HepG2 (cell line): ENCODE results near the gene SDHD. TPM values are rescaled to one million over a fixed set of nuclear protein-coding genes. Genes with fewer than 3 reads are reported as not detected.
A peak's percentile ranks its signal among the peaks of the same experiment; 100 is the strongest.

Experiments used
- ARID3A ChIP-seq: IDR thresholded peaks from 2 replicates; pipeline ENCODE4 v1.6.1; 2012; ENCODE audit warnings: low read depth, low read length, improper control_type of control experiment
- ELF1 ChIP-seq: sonication (generic); formaldehyde crosslinking; IDR thresholded peaks from 2 replicates; pipeline ENCODE4 v1.4.0; 2020; ENCODE audit warnings: missing genetic modification reagents
- FIP1L1 ChIP-seq: fragments of 200-400 bp; formaldehyde crosslinking; IDR thresholded peaks from 2 replicates; pipeline ENCODE4 v1.6.1; 2018; ENCODE audit warnings: low read depth, mild to moderate bottlenecking, low read length, moderate library complexity, borderline replicate concordance; ENCODE audit not compliant: insufficient read depth
- GATA4 ChIP-seq: sonication (generic); IDR thresholded peaks from 2 replicates; pipeline ENCODE4 v1.6.1; 2016; ENCODE audit warnings: antibody characterized with exemption, low read depth, borderline replicate concordance
- IRF1 ChIP-seq: sonication (generic); formaldehyde crosslinking; IDR thresholded peaks from 2 replicates; pipeline ENCODE4 v1.4.0; 2020; ENCODE audit warnings: low read depth, mild to moderate bottlenecking, missing genetic modification reagents
- JARID2 ChIP-seq: sonication (generic); formaldehyde crosslinking; IDR thresholded peaks from 2 replicates; pipeline ENCODE4 v1.8.1; 2023; ENCODE audit warnings: missing genetic modification reagents, inconsistent platforms; ENCODE audit not compliant: insufficient replicate concordance
- KLF11 ChIP-seq: IDR thresholded peaks from 2 replicates; pipeline ENCODE4 v1.6.1; 2016; ENCODE audit warnings: missing compliant biosample characterization
- MAFK ChIP-seq, 2 experiments: IDR thresholded peaks in 1 of 2; conservative IDR thresholded peaks in 1 of 2; 2 replicates each; pipeline ENCODE4 v1.6.1; 2011; ENCODE audit warnings: improper control_type of control experiment in 2 of 2, low read length in 2 of 2
- MIXL1 ChIP-seq: IDR thresholded peaks from 2 replicates; pipeline ENCODE4 v1.6.1; 2016
- NR0B2 ChIP-seq: sonication (generic); formaldehyde crosslinking; IDR thresholded peaks from 2 replicates; pipeline ENCODE4 v1.4.0; 2020; ENCODE audit warnings: mild to moderate bottlenecking, missing genetic modification reagents
- RBM39 ChIP-seq: fragments of 200-400 bp; formaldehyde crosslinking; IDR thresholded peaks from one replicate; pipeline ENCODE4 v1.6.1; 2018; ENCODE audit warnings: antibody characterized with exemption, mild to moderate bottlenecking, low read depth, low read length; ENCODE audit not compliant: poor library complexity, severe bottlenecking
- SMARCC2 ChIP-seq: fragments of 450-650 bp; IDR thresholded peaks from 2 replicates; pipeline ENCODE4 v1.6.1; 2017; ENCODE audit warnings: antibody characterized with exemption, mild to moderate bottlenecking
- SNAPC2 ChIP-seq: sonication (generic); formaldehyde crosslinking; IDR thresholded peaks from 2 replicates; pipeline ENCODE4 v1.8.1; 2022; ENCODE audit warnings: mild to moderate bottlenecking, missing genetic modification reagents
- TCF7L2 ChIP-seq: IDR thresholded peaks from 2 replicates; pipeline ENCODE4 v1.6.1; 2011; ENCODE audit warnings: mild to moderate bottlenecking, low read depth, low read length, moderate library complexity
- XBP1 ChIP-seq: sonication (generic); formaldehyde crosslinking; IDR thresholded peaks from 2 replicates; pipeline ENCODE4 v1.5.0; 2020; ENCODE audit warnings: missing genetic modification reagents
- ZBTB4 ChIP-seq: sonication (generic); formaldehyde crosslinking; IDR thresholded peaks from 2 replicates; pipeline ENCODE4 v1.4.0; 2020; ENCODE audit warnings: missing genetic modification reagents, mild to moderate bottlenecking, borderline replicate concordance
- ZMYM3 ChIP-seq: sonication (generic); formaldehyde crosslinking; IDR thresholded peaks from 2 replicates; pipeline ENCODE4 v1.5.1; 2020; ENCODE audit warnings: mild to moderate bottlenecking, missing genetic modification reagents
- ZNF317 ChIP-seq: sonication (generic); formaldehyde crosslinking; IDR thresholded peaks from 2 replicates; pipeline ENCODE4 v1.5.0; 2020; ENCODE audit warnings: mild to moderate bottlenecking, missing genetic modification reagents
- ZNF382 ChIP-seq: sonication (generic); formaldehyde crosslinking; IDR thresholded peaks from 2 replicates; pipeline ENCODE4 v1.5.0; 2020; ENCODE audit warnings: missing genetic modification reagents, mild to moderate bottlenecking, borderline replicate concordance
- ZNF451 ChIP-seq: sonication (generic); formaldehyde crosslinking; IDR thresholded peaks from 2 replicates; pipeline ENCODE4 v1.5.0; 2020; ENCODE audit warnings: mild to moderate bottlenecking, missing genetic modification reagents
- ZNF512 ChIP-seq: sonication (generic); formaldehyde crosslinking; IDR thresholded peaks from 2 replicates; pipeline ENCODE4 v1.4.0; 2020; ENCODE audit warnings: mild to moderate bottlenecking, missing genetic modification reagents
- ZNF572 ChIP-seq: sonication (generic); formaldehyde crosslinking; IDR thresholded peaks from 2 replicates; pipeline ENCODE4 v1.5.1; 2020; ENCODE audit warnings: mild to moderate bottlenecking, missing genetic modification reagents
- polyA plus RNA-seq, 8 experiments: library from polyadenylated mRNA; depleted of rRNA in 3 of 8; stranded (reverse) in 7 of 8; unstranded in 1 of 8; fragments of >200 nt; fragmentation: Illumina TruSeq in 4 of 8; extraction: Trizol in 4 of 8; gene quantifications; 2 replicates each; pipeline versions ENCODE4 v1.2.1 to v1.2.3, GENCODE V29; 2011 to 2016; ENCODE audit warnings: low read depth in 4 of 8, missing spikeins in 1 of 8, mixed read lengths in 1 of 8; ENCODE audit not compliant: insufficient read depth in 1 of 8
- total RNA-seq, 5 experiments: library from RNA; depleted of rRNA; stranded (reverse); fragments of >200 nt; fragmentation: Illumina TruSeq; extraction: Trizol; gene quantifications; 2 replicates each; pipeline ENCODE4 v1.2.3, GENCODE V29; 2016; ENCODE audit warnings: low read depth in 1 of 5

SDHD gene
- total and polyA plus RNA-seq, 2 of the 13 experiments (the other 11 are each of a cell fraction or from before 2014, with no cell fraction given) = 117 to 123 TPM

- TF ChIP-seq SNAPC2 (CRISPR knock-in tag) (no peak), TCF7L2 (no peak), ZNF317 (CRISPR knock-in tag) (peak; percentile 63; the same call in 1 of the 2 replicates), ZNF382 (CRISPR knock-in tag) (no peak), SMARCC2 (no peak), JARID2 (CRISPR knock-in tag) (no peak), ZNF451 (CRISPR knock-in tag) (peak; percentile 33; the same call in 1 of the 2 replicates), RBM39 (no peak), ARID3A (no peak), MAFK (conservative IDR thresholded peaks at IDR 0.05 in 1 of 2, IDR thresholded peaks at IDR 0.05 in 1 of 2; ENCODE audit: low read length in 2 of 2) (no peak), MIXL1 (peak; percentile 70; the same call in 1 of the 2 replicates), ZNF512 (CRISPR knock-in tag) (no peak), IRF1 (CRISPR knock-in tag) (no peak; the same call in 1 of the 2 replicates), XBP1 (no peak), ZNF572 (no peak), ZBTB4 (peak; percentile 83; the same call in 1 of the 2 replicates), ELF1 (CRISPR knock-in tag) (peak; percentile 98), ZMYM3 (CRISPR knock-in tag) (no peak), NR0B2 (CRISPR knock-in tag) (no peak), FIP1L1 (peak; percentile 39; the same call in 1 of the 2 replicates), KLF11 (CRISPR knock-in tag) (no peak; the same call in 1 of the 2 replicates), GATA4 (no peak; the same call in 1 of the 2 replicates)
These were observed at the start of gene SDHD, which contains the start of gene TIMM8B (continued) for GRCh38 chr11:112086422-112087191.
